Endothelial cell of umbilical vein (primary cell): ENCODE measurements around the gene CST9L. TPM values are rescaled to one million over a fixed set of nuclear protein-coding genes. Genes with fewer than 3 reads are reported as not detected.

Experiments used
- BruUV-seq: library from RNA; stranded (reverse); fragments of 400-500 nt; replicated peaks from 2 replicates; lab custom pipeline; 2021; lab: Mats Ljungman, UMichigan
- CTCF ChIA-PET: fragments of 300-600, 350-600 bp; sonication (Branson Sonifier 250); formaldehyde crosslinking; loops from one replicate; lab custom pipeline; 2021; ENCODE audit warnings: antibody characterized with exemption, inconsistent platforms; lab: Charles Lee
- POLR2A ChIA-PET: fragments of 300-600, 350-600 bp; sonication (Branson Sonifier 250); formaldehyde crosslinking; loops from one replicate; lab custom pipeline; 2021; ENCODE audit warnings: antibody characterized with exemption, inconsistent platforms; lab: Charles Lee
- DNase-seq: peaks from one replicate; pipeline ENCODE4 v3.0.0-alpha.2; 2011; ENCODE audit warnings: low read depth, low spot score
- FAIRE-seq: peaks from 2 replicates; lab custom pipeline; 2011; peaks lifted over from hg19 to GRCh38; lab: Jason Lieb, UNC
- H2AFZ ChIP-seq: 2 replicates; pipeline ENCODE4 v1.6.0; 2012; ENCODE audit warnings: low read depth, low read length, control low read depth, inconsistent platforms
- H3K27ac ChIP-seq: 2 replicates; pipeline ENCODE4 v1.5.1; 2011; ENCODE audit warnings: low read depth, mild to moderate bottlenecking, control low read depth, low read length, moderate library complexity; ENCODE audit not compliant: insufficient read depth
- H3K27me3 ChIP-seq, 2 experiments: 2 replicates each; pipeline versions ENCODE4 v1.6.0 to v1.6.1; 2011; ENCODE audit warnings: low read length in 2 of 2, mixed read lengths in 1 of 2; ENCODE audit not compliant: control insufficient read depth in 2 of 2, insufficient read depth in 2 of 2
- H3K36me3 ChIP-seq, 2 experiments: 2 replicates in 1 of 2; 3 replicates in 1 of 2; pipeline ENCODE4 v1.5.1; 2011; ENCODE audit warnings: low read length in 2 of 2, mild to moderate bottlenecking in 1 of 2, moderate library complexity in 1 of 2; ENCODE audit not compliant: control insufficient read depth in 2 of 2, insufficient read depth in 2 of 2; ENCODE audit errors: extremely low read depth in 1 of 2
- H3K4me1 ChIP-seq: 3 replicates; pipeline ENCODE4 v1.5.1; 2011; ENCODE audit warnings: mild to moderate bottlenecking, low read length; ENCODE audit not compliant: control insufficient read depth, insufficient read depth; ENCODE audit errors: extremely low read depth
- H3K4me2 ChIP-seq: 2 replicates; pipeline ENCODE4 v1.6.1; 2011; ENCODE audit warnings: low read length, control low read depth, mixed read lengths; ENCODE audit not compliant: insufficient read depth
- H3K4me3 ChIP-seq, 3 experiments: fragments of 200-600 bp in 1 of 3; sonication (generic), shearing (Covaris generic) in 1 of 3; replicated peaks in 1 of 3; 2 replicates each; pipeline ENCODE4 v1.5.1; 2011 to 2016; ENCODE audit warnings: control low read depth in 3 of 3, low read length in 3 of 3, mild to moderate bottlenecking in 2 of 3, inconsistent platforms in 1 of 3, low read depth in 1 of 3, moderate library complexity in 1 of 3; ENCODE audit not compliant: insufficient read depth in 1 of 3
- H3K79me2 ChIP-seq: 2 replicates; pipeline ENCODE4 v1.6.0; 2012; ENCODE audit warnings: low read length, inconsistent platforms; ENCODE audit not compliant: control insufficient read depth, insufficient read depth
- H3K9ac ChIP-seq: replicated peaks from 2 replicates; pipeline ENCODE3; 2011; ENCODE audit warnings: low read length, control low read depth; ENCODE audit not compliant: insufficient read depth; ENCODE audit errors: extremely low read depth
- H3K9me1 ChIP-seq: replicated peaks from 3 replicates; pipeline ENCODE4 v1.6.0; 2011; ENCODE audit warnings: mild to moderate bottlenecking, low read length; ENCODE audit not compliant: control insufficient read depth, insufficient read depth; ENCODE audit errors: extremely low read depth
- H3K9me3 ChIP-seq: replicated peaks from 2 replicates; pipeline ENCODE4 v1.5.1; 2012; ENCODE audit warnings: low read length, inconsistent platforms; ENCODE audit not compliant: control insufficient read depth, insufficient read depth
- H4K20me1 ChIP-seq: replicated peaks from 2 replicates; pipeline ENCODE3; 2011; ENCODE audit warnings: mild to moderate bottlenecking, low read length; ENCODE audit not compliant: control insufficient read depth, insufficient read depth; ENCODE audit errors: extremely low read depth
- CTCF ChIP-seq, 2 donors: IDR thresholded peaks; 1 replicate in 1 of 2; 2 replicates in 1 of 2; pipeline ENCODE4 v1.5.1; 2011; ENCODE audit warnings: low read length in 2 of 2, mild to moderate bottlenecking in 2 of 2, moderate library complexity in 2 of 2, control low read depth in 1 of 2, inconsistent platforms in 1 of 2, low read depth in 1 of 2; ENCODE audit not compliant: insufficient read depth in 1 of 2; ENCODE audit errors: extremely low read depth in 1 of 2
- EZH2 ChIP-seq: IDR thresholded peaks from 2 replicates; pipeline ENCODE4 v1.6.1; 2012; ENCODE audit warnings: borderline replicate concordance, low read depth, mild to moderate bottlenecking, moderate library complexity, low read length, inconsistent platforms; ENCODE audit not compliant: severe bottlenecking
- FOS ChIP-seq: IDR thresholded peaks from 2 replicates; pipeline ENCODE4 v1.6.1; 2011; ENCODE audit warnings: mild to moderate bottlenecking, low read length, moderate library complexity, borderline replicate concordance; ENCODE audit not compliant: insufficient read depth
- GATA2 ChIP-seq: IDR thresholded peaks from 2 replicates; pipeline ENCODE4 v1.7.0; 2011; ENCODE audit warnings: low read depth, mild to moderate bottlenecking, moderate library complexity, mixed read lengths, low read length; ENCODE audit not compliant: insufficient read length, insufficient read depth
- JUN ChIP-seq: IDR thresholded peaks from 2 replicates; pipeline ENCODE4 v1.6.1; 2011; ENCODE audit warnings: borderline replicate concordance, low read depth; ENCODE audit not compliant: insufficient read length, insufficient read depth
- MAX ChIP-seq: IDR thresholded peaks from 2 replicates; pipeline ENCODE4 v1.6.1; 2011; ENCODE audit not compliant: insufficient read depth, insufficient read length
- MYC ChIP-seq: IDR thresholded peaks from one replicate; pipeline ENCODE4 v1.6.1; 2011; ENCODE audit warnings: mild to moderate bottlenecking, low read depth, low read length
- POLR2A ChIP-seq: IDR thresholded peaks from 2 replicates; pipeline ENCODE4 v1.6.1; 2012; ENCODE audit warnings: low read depth, mild to moderate bottlenecking, control low read depth, low read length
- POLR2AphosphoS5 ChIP-seq: IDR thresholded peaks from 2 replicates; pipeline ENCODE4 v1.6.1; 2012; ENCODE audit warnings: low read depth, mild to moderate bottlenecking, control low read depth, low read length, moderate library complexity; ENCODE audit not compliant: insufficient read depth
- dilution Hi-C: fragments of 300-500 bp; cut with MboI; formaldehyde crosslinking; loops from one replicate; pipeline ENCODE4 v1.15.0; 2019; ENCODE audit warnings: low sequenced_read_pairs; ENCODE audit not compliant: extremely low pct_ligation_motif_present
- intact Hi-C: fragments of 100-400 bp; cut with micrococcal nuclease; formaldehyde crosslinking; loops from one replicate; pipeline ENCODE4 v1.10.0; 2022
- polyA plus RNA-seq, 4 experiments: library from polyadenylated mRNA; depleted of rRNA in 3 of 4; stranded (reverse) in 3 of 4; unstranded in 1 of 4; fragments of >200 nt; gene quantifications; 2 replicates each; pipeline versions ENCODE4 v1.2.1 to v1.2.3, GENCODE V29; 2011 to 2012; ENCODE audit warnings: missing spikeins in 1 of 4
- total RNA-seq: library from RNA; stranded (reverse); gene quantifications from 2 replicates; pipeline ENCODE4 v1.2.3, GENCODE V29; 2021

CST9L gene
- total and polyA plus RNA-seq, 2 donors (not counting 3 experiments of a cell fraction or from before 2014, with no cell fraction given): not detected

GRCh38 chr20:23606652-23607049, 38.4 kb upstream of the CST9L start:
- FAIRE-seq: peak; percentile 89
- TF ChIP-seq CTCF (IDR thresholded peaks at IDR 0.05; ENCODE audit: extremely low read depth in 1 of 2, insufficient read depth in 1 of 2, low read depth in 1 of 2, low read length in 2 of 2) (peak; percentile 86 to 90), POLR2AphosphoS5 (no peak)
- peak; percentile 67 for DNase-seq
- H3K4me3 ChIP-seq: no peak overlapping the region
- H3K9me1 ChIP-seq: no peaks in the 10 kb centered on the region
- no peaks in the 10 kb centered on the region for H3K9me3 ChIP-seq
- no TSS peak for BruUV-seq
- H3K9ac ChIP-seq: no peak overlapping the region
- POLR2A ChIA-PET: no interaction called here
- no peak overlapping the region for H3K4me2 ChIP-seq
- no peaks in the 10 kb centered on the region for H3K4me1 ChIP-seq
- dilution Hi-C loops: no loop called here
- no peaks in the 10 kb centered on the region for H3K79me2 ChIP-seq
- no peak overlapping the region for H3K27ac ChIP-seq
- no peaks in the 10 kb centered on the region for H3K36me3 ChIP-seq
- peak overlapping the region; percentile 44 for H2AFZ ChIP-seq
- H4K20me1 ChIP-seq: no peaks in the 10 kb centered on the region
- intact Hi-C loops: loop anchor here (1.0 to 10.0 kb wide), 6 partner anchors 31 to 922 kb away; partner anchors contain the start of genes CST3 and THBD
- peaks cover 8% of the 10 kb centered on the region in 2 experiments for H3K27me3 ChIP-seq
- CTCF ChIA-PET: interaction anchor here (0.8 to 2.8 kb wide), 7 partner anchors 13 to 387 kb away, joined by 3 to 12 read pairs (median 4); partner anchors contain the start of gene CST3

DNA sequence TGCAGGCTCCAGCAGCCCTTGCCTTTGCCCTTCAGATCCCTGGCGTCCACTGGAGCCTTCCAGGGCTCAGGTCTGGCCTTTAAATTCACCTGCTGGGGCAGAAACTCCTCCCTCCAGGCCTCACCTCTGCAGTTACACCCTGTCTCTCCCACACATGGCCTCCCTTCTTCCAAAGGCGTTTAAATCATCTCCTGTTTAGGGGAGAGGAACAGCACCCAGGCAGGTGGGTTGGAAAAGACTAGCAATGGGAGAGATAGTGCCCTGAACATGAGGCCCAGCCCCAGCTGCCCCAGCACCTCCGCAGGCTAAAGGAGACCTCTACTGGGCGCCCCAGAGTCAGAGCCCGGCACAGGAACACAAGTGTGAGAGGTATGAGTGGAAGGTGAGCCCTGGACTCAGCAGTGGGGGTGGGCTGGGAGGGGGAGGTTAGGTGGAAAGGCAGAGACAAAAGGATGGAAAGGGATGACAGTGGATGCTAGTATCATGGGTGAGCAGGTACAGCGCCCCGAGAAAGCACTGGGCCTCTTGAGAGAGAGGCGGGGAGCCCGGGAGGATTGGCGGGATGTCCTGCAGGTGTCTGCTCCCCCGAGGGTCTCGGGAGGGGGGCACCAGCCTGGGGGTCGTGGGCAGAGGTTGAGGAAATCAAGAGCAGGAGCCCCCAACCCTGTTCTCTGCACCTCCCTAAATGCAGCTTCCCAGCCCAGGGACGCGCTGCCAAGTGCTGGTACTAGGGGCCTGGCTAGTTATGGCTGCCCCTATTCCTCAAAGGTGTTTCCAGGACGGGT, 37.8 kb upstream of the CST9L start, which contains the start of gene CST9:
TSS of gene CST9 (minus strand) at position 51 of the 785 bp plus-strand sequence. CDS start 53 bp downstream, outside the sequence.
- Histone ChIP-seq H4K20me1 (no peaks in the 10 kb centered on the region), H3K9me3 (no peaks in the 10 kb centered on the region), H3K9ac (no peak within 1 kb of the TSS), H3K9me1 (no peaks in the 10 kb centered on the region), H3K4me2 (no peak within 1 kb of the TSS), H3K36me3 (no peaks in the 10 kb centered on the region), H3K79me2 (no peaks in the 10 kb centered on the region), H3K27ac (no peak within 1 kb of the TSS), H3K4me3 (no peak within 1 kb of the TSS), H2AFZ (peak within 1 kb of the TSS; percentile 44), H3K4me1 (no peaks in the 10 kb centered on the region), H3K27me3 (peaks cover 6 to 8% of the 10 kb centered on the region in 2 experiments)
- intact Hi-C loops: loop anchor here (1.0 to 10.0 kb wide), 6 partner anchors 31 to 921 kb away; partner anchors contain the start of genes CST3 and THBD
- no TSS peak for BruUV-seq
- TF ChIP-seq JUN (no peak), GATA2 (no peak), FOS (no peak), MAX (no peak), MYC (no peak), EZH2 (no peak), CTCF (IDR thresholded peaks at IDR 0.05; ENCODE audit: extremely low read depth in 1 of 2, insufficient read depth in 1 of 2, low read depth in 1 of 2, low read length in 2 of 2) (no peak), POLR2AphosphoS5 (no peak), POLR2A (no peak)
- dilution Hi-C loops: no loop called here
- DNase-seq (no peak), FAIRE-seq (no peak)
- POLR2A ChIA-PET: no interaction called here
- CTCF ChIA-PET: interaction anchor here (1.2 to 2.8 kb wide), 4 partner anchors 14 to 256 kb away, joined by 3 to 12 read pairs (median 8); partner anchors contain the start of gene CST3
